Fibroblast of pulmonary artery (primary cell): ENCODE measurements around the gene C3orf22.

Experiments
- DNase-seq: peaks from one replicate; pipeline ENCODE4 v3.0.0-alpha.2; 2010; ENCODE audit warnings: low read depth
- H3K4me3 ChIP-seq: replicated peaks from 2 replicates; pipeline ENCODE4 v1.5.1; 2011; ENCODE audit warnings: low read depth, mild to moderate bottlenecking, control low read depth, low read length, moderate library complexity
- CTCF ChIP-seq: IDR thresholded peaks from 2 replicates; pipeline ENCODE4 v1.5.1; 2011; ENCODE audit warnings: mild to moderate bottlenecking, control low read depth, low read length, inconsistent platforms; ENCODE audit errors: missing control alignments

The C3orf22 gene

GRCh38 chr3:126501054-126501453 lies 57.7 kb downstream of the C3orf22 start:
- no peak for DNase-seq
- H3K4me3 ChIP-seq = no peak overlapping the region
- TF ChIP-seq CTCF = no peak

- no peak overlapping the region for H3K4me3 ChIP-seq
- DNase-seq = no peak
- no peak for TF ChIP-seq CTCF
Observed at GRCh38 chr3:126500016-126500415, 58.7 kb downstream of the C3orf22 start.
